Measurements from ENCODE around the gene AQP3.
"Not testable (repeated sequence)": the region's sequence is repeated elsewhere in the genome, so short reads cannot be mapped to it uniquely, and the experiment has no call there.

The AQP3 gene

DNA sequence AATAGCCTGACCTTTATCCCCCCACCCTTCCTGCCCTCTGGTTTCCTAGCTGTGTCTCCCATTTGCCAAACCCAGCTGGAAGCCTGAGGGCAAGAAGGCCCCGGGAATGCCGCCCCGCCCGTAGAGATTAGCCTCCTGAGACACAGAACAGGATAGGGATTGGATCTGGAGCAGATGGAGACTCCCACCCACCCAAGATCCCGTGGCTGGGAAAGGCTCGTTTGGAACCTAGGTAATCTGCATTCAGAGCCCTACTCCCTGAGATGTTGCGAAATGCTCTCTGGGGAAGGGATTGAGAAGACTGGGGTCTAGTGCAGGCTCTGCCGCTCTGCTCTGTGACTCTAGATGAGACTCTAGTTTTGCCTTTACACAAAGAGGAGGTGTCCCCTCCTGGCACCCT is 10.9 kb downstream of the AQP3 start:
- H3K27me3 ChIP-seq (ENCODE audit: control insufficient read depth, insufficient read depth, low read length), result no peaks in the 10 kb centered on the region
- H3K36me3 ChIP-seq (ENCODE audit: control insufficient read depth, insufficient read depth, low read length), result no peaks in the 10 kb centered on the region
- H3K4me1 ChIP-seq (ENCODE audit: control insufficient read depth, insufficient read depth, low read length), result no peaks in the 10 kb centered on the region
- no peak overlapping the region for H3K4me3 ChIP-seq (ENCODE audit: low read depth, low read length)
- H3K9ac ChIP-seq (ENCODE audit: low read depth, low read length), result no peak overlapping the region
- no peaks in the 10 kb centered on the region for H3K9me3 ChIP-seq (ENCODE audit: control insufficient read depth, insufficient read depth, low read length)

DNA sequence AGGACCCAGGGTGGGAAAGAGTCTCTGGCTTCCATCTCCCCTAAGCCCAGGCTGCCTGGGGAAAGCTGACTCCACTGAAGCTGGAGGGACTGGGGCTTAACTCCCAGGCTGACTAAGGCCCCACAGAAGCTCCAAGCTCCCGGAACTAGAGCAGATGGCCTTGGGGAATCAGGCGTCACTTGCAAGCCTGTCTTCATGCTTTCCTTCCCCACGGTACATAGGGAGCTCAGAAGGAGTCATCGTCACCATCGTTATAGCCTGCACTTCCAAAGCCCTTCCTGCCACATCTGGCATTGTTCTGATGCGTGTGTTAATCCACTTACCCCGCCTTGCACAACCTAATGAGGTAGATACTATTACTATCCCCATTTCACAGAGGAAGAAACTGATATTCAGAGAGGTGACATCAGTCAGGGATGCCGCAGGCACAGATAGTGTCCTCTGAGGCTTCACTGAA is 11.5 kb downstream of the AQP3 start:
- H3K4me3 ChIP-seq (ENCODE audit: low read depth, low read length), result no peak overlapping the region
- no peak overlapping the region for H3K9ac ChIP-seq (ENCODE audit: low read depth, low read length)
- no peaks in the 10 kb centered on the region for H3K4me1 ChIP-seq (ENCODE audit: control insufficient read depth, insufficient read depth, low read length)

DNA sequence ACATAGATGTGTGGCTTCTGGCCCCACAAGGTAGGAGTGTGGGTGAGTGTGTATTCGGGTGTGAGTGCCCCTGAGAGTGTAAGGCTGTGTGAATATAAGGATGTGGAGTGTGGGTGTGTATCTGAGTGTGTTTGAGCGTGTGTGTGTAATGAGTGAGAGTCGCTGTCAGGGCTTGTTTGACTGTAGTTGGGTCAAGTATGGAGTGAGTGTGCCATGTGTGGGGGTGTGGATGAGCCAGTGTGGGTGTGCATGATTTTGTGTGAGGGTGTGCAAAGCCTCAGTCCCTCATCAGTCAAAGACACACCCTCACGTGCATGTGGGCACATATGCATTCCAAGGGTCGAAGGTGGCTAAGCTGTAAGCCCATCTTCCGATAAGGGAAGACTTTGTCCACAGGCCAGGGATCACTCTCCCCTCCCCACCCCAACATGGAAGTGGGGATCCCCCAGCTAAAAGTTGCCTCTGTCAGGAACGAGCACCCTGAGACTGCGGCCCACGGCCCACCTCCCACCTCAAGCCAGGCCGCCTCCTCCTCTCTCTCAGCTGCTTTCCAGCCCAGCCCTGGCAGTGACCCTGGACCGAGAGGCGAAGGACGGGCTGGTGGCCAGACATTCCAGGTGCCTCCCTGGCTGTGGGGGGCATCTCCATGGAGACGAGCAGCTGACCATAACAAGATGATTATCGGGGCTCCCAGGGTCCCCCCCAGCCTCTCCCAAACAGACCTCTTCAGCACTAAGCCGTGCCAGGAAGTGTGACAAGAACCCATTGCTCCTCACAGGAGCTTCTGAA is 12.9 kb downstream of the AQP3 start:
- Histone ChIP-seq H3K9me3 (ENCODE audit: control insufficient read depth, insufficient read depth, low read length) (no peaks in the 10 kb centered on the region), H3K36me3 (ENCODE audit: control insufficient read depth, insufficient read depth, low read length) (no peaks in the 10 kb centered on the region), H3K4me3 (ENCODE audit: low read depth, low read length) (no peak overlapping the region), H3K27me3 (ENCODE audit: control insufficient read depth, insufficient read depth, low read length) (no peaks in the 10 kb centered on the region), H3K9ac (ENCODE audit: low read depth, low read length) (no peak overlapping the region), H3K4me1 (ENCODE audit: control insufficient read depth, insufficient read depth, low read length) (no peaks in the 10 kb centered on the region)

More for the DNA sequence above, 11.5 kb downstream of the AQP3 start:
- H3K27me3 ChIP-seq (ENCODE audit: control insufficient read depth, insufficient read depth, low read length), result no peaks in the 10 kb centered on the region
- H3K9me3 ChIP-seq (ENCODE audit: control insufficient read depth, insufficient read depth, low read length), result no peaks in the 10 kb centered on the region
- no peaks in the 10 kb centered on the region for H3K36me3 ChIP-seq (ENCODE audit: control insufficient read depth, insufficient read depth, low read length)

DNA sequence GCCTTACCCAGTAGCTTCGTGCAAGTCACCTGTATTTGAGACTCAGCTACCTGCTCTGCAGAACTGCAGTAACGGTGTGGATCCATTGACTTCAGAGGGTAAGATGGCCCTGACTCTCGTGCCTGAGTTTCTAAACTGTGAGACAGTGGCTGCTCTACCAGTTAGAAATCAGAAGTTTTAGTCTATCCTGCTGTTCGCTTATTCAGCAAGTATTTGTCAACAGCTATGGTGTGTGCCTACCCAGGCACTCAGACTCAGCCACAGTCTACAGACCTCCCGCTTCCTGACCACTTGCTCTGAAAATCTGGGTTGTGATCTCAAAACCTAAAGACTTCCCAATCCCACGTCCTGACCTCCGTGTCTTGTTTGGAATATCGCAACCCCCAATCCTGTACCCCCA is 13.5 kb downstream of the AQP3 start:
- Histone ChIP-seq H3K9ac (ENCODE audit: low read depth, low read length) (no peak overlapping the region), H3K27me3 (ENCODE audit: control insufficient read depth, insufficient read depth, low read length) (no peaks in the 10 kb centered on the region), H3K4me3 (ENCODE audit: low read depth, low read length) (no peak overlapping the region), H3K4me1 (ENCODE audit: control insufficient read depth, insufficient read depth, low read length) (no peaks in the 10 kb centered on the region), H3K36me3 (ENCODE audit: control insufficient read depth, insufficient read depth, low read length) (no peaks in the 10 kb centered on the region), H3K9me3 (ENCODE audit: control insufficient read depth, insufficient read depth, low read length) (no peaks in the 10 kb centered on the region)

DNA sequence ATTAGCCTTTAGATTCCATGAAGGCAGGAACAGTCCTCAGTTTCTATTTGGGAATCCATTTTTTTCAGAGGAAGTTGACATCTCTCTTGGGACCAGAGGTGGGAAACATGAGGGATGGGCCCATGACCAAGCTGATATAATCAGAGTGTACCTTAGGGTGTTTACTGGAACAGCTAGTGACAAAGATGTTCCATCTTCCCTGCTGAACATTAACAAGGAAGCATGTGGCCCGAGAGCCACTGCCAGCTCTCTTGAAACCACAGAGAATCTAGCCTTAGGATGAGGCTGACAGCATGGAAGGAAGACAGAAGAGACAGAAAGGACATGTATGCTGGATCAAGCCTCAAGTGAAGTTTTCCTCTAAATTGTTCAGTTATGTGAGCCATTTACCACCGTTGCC is 16.0 kb downstream of the AQP3 start:
- H3K9me3 ChIP-seq (ENCODE audit: control insufficient read depth, insufficient read depth, low read length), result no peaks in the 10 kb centered on the region
- no peaks in the 10 kb centered on the region for H3K36me3 ChIP-seq (ENCODE audit: control insufficient read depth, insufficient read depth, low read length)
- H3K4me3 ChIP-seq (ENCODE audit: low read depth, low read length), result no peak overlapping the region
- H3K27me3 ChIP-seq (ENCODE audit: control insufficient read depth, insufficient read depth, low read length), result no peaks in the 10 kb centered on the region
- H3K4me1 ChIP-seq (ENCODE audit: control insufficient read depth, insufficient read depth, low read length), result no peaks in the 10 kb centered on the region
- no peak overlapping the region for H3K9ac ChIP-seq (ENCODE audit: low read depth, low read length)

DNA sequence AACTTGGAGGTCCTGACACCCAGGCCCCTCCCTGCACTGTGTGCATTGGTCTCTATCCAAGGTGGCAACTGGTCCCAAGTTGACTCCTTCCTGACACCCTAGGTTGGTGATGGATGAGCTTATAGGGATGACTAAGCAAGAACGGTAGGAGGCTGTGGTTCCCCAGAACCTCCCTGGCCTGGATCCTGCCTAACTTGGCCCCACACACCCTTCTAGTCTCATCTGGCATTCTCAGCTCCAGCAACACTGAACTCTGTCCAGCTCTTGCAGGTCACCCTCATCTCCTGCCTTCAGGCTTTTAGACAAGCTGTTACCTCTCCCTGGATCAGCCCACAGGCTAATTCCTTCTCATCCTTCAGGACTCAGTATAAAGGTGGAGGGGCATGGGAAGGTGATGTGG is 16.5 kb downstream of the AQP3 start:
- H3K9me3 ChIP-seq (ENCODE audit: control insufficient read depth, insufficient read depth, low read length), result no peaks in the 10 kb centered on the region
- no peaks in the 10 kb centered on the region for H3K36me3 ChIP-seq (ENCODE audit: control insufficient read depth, insufficient read depth, low read length)
- H3K27me3 ChIP-seq (ENCODE audit: control insufficient read depth, insufficient read depth, low read length), result no peaks in the 10 kb centered on the region
- no peak overlapping the region for H3K9ac ChIP-seq (ENCODE audit: low read depth, low read length)
- H3K4me3 ChIP-seq (ENCODE audit: low read depth, low read length), result no peak overlapping the region
- no peaks in the 10 kb centered on the region for H3K4me1 ChIP-seq (ENCODE audit: control insufficient read depth, insufficient read depth, low read length)

DNA sequence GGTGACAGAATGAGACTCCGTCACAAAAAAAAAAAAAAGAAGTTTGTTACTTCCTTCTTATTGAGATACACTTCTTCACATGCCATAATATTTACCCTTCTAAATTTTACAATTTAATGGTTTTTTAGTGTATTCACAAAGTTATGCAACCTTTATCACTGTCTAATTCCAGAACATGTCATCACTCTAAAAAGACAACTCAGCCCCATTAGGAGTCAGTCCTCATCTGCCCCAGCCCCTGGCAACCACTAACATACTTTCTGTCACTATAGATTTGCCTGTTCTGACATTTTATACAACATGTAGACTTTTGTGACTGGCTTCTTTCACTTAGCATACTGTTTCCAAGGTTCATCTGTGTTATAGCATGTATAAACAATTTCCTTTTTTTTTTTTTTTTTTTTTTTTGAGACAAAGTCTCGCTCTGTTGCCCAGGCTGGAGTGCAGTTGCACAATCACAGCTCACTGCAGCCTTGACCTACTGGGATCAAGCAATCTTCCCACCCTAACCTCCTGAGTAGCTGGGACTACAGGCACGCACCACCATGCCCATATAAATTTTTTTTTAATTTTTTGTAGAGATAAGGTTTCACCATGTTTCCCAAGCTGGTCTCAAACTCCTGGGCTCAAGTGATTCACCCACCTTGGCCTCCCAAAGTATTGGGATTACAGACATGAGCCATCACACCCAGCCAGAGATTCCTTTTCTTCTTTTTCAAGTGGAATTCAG is 18.0 kb downstream of the AQP3 start:
- no peaks in the 10 kb centered on the region for H3K9me3 ChIP-seq (ENCODE audit: control insufficient read depth, insufficient read depth, low read length)
- H3K4me3 ChIP-seq (ENCODE audit: low read depth, low read length), result no peak overlapping the region
- H3K27me3 ChIP-seq (ENCODE audit: control insufficient read depth, insufficient read depth, low read length), result no peaks in the 10 kb centered on the region
- no peaks in the 10 kb centered on the region for H3K4me1 ChIP-seq (ENCODE audit: control insufficient read depth, insufficient read depth, low read length)
- no peak overlapping the region for H3K9ac ChIP-seq (ENCODE audit: low read depth, low read length)
- no peaks in the 10 kb centered on the region for H3K36me3 ChIP-seq (ENCODE audit: control insufficient read depth, insufficient read depth, low read length)

DNA sequence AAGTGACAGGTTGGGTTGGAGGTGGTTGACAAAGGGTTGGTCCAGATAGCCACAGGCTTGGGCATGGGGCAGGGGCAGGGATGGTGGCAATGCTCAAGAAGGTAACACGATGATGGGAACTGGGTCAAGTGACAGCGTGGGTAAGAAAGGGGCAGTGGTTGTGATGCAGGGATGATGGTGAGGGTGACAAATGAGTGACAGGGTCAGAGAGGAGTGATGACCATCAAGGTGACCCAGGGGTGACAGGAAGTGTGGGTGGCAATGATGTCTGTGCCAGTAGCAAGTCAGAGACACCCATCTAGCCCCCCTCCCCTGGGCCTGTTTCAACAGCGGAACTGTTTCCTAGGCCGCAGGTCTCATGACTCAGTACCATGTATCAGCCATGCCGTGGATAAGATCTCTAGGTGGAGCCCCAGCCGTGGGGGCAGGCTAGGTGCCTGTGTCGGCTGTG is 20.5 kb downstream of the AQP3 start:
- no peak overlapping the region for H3K4me3 ChIP-seq (ENCODE audit: low read depth, low read length)
- H3K27me3 ChIP-seq (ENCODE audit: control insufficient read depth, insufficient read depth, low read length), result no peaks in the 10 kb centered on the region
- no peaks in the 10 kb centered on the region for H3K9me3 ChIP-seq (ENCODE audit: control insufficient read depth, insufficient read depth, low read length)
- no peaks in the 10 kb centered on the region for H3K36me3 ChIP-seq (ENCODE audit: control insufficient read depth, insufficient read depth, low read length)
- no peak overlapping the region for H3K9ac ChIP-seq (ENCODE audit: low read depth, low read length)
- no peaks in the 10 kb centered on the region for H3K4me1 ChIP-seq (ENCODE audit: control insufficient read depth, insufficient read depth, low read length)

DNA sequence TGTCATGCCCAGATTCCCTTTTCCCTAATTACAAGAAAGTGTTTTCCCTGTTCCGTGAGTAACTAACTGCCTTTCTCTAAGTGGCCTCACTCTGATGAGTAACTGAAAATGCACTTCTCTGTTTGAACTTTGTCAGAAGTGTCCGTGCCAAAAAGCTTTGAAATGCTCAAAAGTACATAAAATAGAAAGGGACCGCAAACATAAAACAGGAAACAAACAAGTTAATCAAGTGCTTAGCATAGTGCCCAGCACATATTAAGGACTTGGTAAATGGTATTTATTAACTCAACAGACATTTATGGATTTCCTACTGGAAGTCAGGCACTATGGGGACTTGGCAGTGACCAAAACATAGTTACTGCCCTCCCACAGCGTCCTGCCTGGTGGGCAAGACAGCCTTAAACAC is 22.3 kb downstream of the AQP3 start:
- Histone ChIP-seq H3K4me3 (ENCODE audit: low read depth, low read length) (no peak overlapping the region), H3K4me1 (ENCODE audit: control insufficient read depth, insufficient read depth, low read length) (no peaks in the 10 kb centered on the region), H3K27me3 (ENCODE audit: control insufficient read depth, insufficient read depth, low read length) (no peaks in the 10 kb centered on the region), H3K36me3 (ENCODE audit: control insufficient read depth, insufficient read depth, low read length) (no peaks in the 10 kb centered on the region), H3K9ac (ENCODE audit: low read depth, low read length) (no peak overlapping the region), H3K9me3 (ENCODE audit: control insufficient read depth, insufficient read depth, low read length) (no peaks in the 10 kb centered on the region)

DNA sequence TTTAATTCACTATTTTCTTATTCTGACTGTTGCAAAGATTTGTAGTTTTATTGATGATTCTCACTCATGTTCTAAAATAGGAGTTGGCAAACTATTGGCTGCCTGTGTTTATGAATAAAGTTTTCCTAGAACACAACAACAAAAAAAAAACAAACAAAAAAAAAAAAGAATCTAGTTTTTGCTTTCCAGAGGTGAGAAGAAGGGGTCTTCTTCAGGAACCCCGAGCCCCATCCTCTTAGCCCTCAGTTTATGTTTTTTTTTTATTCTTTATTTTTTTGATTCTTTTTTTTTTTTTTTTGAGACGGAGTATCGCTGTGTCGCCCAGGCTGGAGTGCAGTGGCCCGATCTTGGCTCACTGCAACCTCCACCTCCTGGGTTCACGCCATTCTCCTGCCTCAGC is 22.9 kb downstream of the AQP3 start:
- not testable (repeated sequence) for H3K9me3 ChIP-seq (ENCODE audit: control insufficient read depth, insufficient read depth, low read length); H3K4me3 ChIP-seq (ENCODE audit: low read depth, low read length); H3K9ac ChIP-seq (ENCODE audit: low read depth, low read length); H3K4me1 ChIP-seq (ENCODE audit: control insufficient read depth, insufficient read depth, low read length); H3K27me3 ChIP-seq (ENCODE audit: control insufficient read depth, insufficient read depth, low read length); H3K36me3 ChIP-seq (ENCODE audit: control insufficient read depth, insufficient read depth, low read length)

DNA sequence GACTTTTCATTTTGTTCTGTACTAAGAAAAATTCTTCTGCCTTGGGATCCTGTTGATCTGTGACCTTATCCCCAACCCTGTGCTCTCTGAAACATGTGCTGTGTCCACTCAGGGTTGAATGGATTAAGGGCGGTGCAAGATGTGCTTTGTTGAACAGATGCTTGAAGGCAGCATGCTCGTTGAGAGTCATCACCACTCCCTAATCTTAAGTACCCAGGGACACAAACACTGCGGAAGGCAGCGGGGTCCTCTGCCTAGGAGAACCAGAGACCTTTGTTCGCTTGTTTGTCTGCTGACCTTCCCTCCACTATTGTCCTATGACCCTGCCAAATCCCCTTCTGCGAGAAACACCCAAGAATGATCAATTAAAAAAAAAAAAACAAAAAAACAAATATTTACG is 23.4 kb downstream of the AQP3 start:
- not testable (repeated sequence) for H3K4me1 ChIP-seq (ENCODE audit: control insufficient read depth, insufficient read depth, low read length); H3K27me3 ChIP-seq (ENCODE audit: control insufficient read depth, insufficient read depth, low read length); H3K9ac ChIP-seq (ENCODE audit: low read depth, low read length); H3K4me3 ChIP-seq (ENCODE audit: low read depth, low read length); H3K9me3 ChIP-seq (ENCODE audit: control insufficient read depth, insufficient read depth, low read length); H3K36me3 ChIP-seq (ENCODE audit: control insufficient read depth, insufficient read depth, low read length)

DNA sequence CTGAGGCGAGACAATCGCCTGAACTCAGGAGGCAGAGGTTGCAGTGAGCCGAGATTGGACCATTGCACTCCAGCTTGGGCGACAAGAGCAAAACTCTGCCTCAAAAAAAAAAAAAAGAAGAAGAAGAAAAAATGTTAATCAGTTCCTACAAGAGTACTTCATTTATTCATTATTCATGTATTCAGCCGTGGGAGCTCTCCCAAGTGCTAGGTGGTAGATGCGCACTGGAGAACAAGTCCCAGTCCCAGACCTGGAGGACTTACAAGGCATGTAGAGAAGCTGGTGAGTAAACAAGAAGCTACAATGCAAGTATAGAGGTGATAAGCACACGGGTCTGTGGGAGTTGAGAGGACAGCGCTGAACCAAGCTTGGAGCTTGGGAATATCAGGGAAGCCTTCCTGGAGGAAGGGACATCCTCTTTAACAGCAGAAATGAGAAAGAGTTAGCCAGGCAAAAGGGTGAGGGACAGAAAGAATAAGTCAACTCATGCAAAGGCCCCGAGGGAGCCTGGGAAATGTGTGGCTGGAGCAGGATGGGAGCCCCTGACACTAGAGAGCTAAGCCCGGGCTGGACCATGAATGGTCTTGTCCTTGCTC is 27.6 kb downstream of the AQP3 start:
- H3K9ac ChIP-seq (ENCODE audit: low read depth, low read length), result no peak overlapping the region

More for the DNA sequence above, 27.6 kb downstream of the AQP3 start:
- Histone ChIP-seq H3K36me3 (ENCODE audit: control insufficient read depth, insufficient read depth, low read length) (no peaks in the 10 kb centered on the region), H3K4me3 (ENCODE audit: low read depth, low read length) (no peak overlapping the region), H3K4me1 (ENCODE audit: control insufficient read depth, insufficient read depth, low read length) (peaks cover 4% of the 10 kb centered on the region), H3K27me3 (ENCODE audit: control insufficient read depth, insufficient read depth, low read length) (no peaks in the 10 kb centered on the region), H3K9me3 (ENCODE audit: control insufficient read depth, insufficient read depth, low read length) (no peaks in the 10 kb centered on the region)

All from iPS-15b (cell line).